IPS-18c (cell line): ENCODE measurements around the gene ADGRA1.
"Not testable (repeated sequence)": the region's sequence is repeated elsewhere in the genome, so short reads cannot be mapped to it uniquely, and the experiment has no call there.

Experiments
- H3K4me3 ChIP-seq: 2 replicates; pipeline ENCODE4 v1.7.0; 2013; ENCODE audit warnings: low read depth, mild to moderate bottlenecking, low read length, moderate library complexity; ENCODE audit not compliant: insufficient read depth
- H3K9me3 ChIP-seq: one replicate; pipeline ENCODE4 v1.6.1; 2013; ENCODE audit warnings: mild to moderate bottlenecking, low read length, moderate library complexity; ENCODE audit not compliant: control insufficient read depth, insufficient read depth

ADGRA1 gene

GRCh38 chr10:133128126-133129070 is 40.7 kb downstream of the ADGRA1 start:
- Histone ChIP-seq H3K4me3 (no peak overlapping the region), H3K9me3 (no peaks in the 10 kb centered on the region)

- Histone ChIP-seq H3K9me3 (no peaks in the 10 kb centered on the region), H3K4me3 (no peak overlapping the region)
These were observed 41.5 kb downstream of the ADGRA1 start for GRCh38 chr10:133129071-133129858.

- H3K4me3 ChIP-seq: no peak overlapping the region
These were observed 42.3 kb downstream of the ADGRA1 start for GRCh38 chr10:133129859-133130495.

GRCh38 chr10:133130602-133131001 is 42.9 kb downstream of the ADGRA1 start:
- H3K4me3 ChIP-seq: no peak overlapping the region
- H3K9me3 ChIP-seq: no peaks in the 10 kb centered on the region

More at GRCh38 chr10:133129859-133130495, 42.3 kb downstream of the ADGRA1 start:
- no peaks in the 10 kb centered on the region for H3K9me3 ChIP-seq

GRCh38 chr10:133131053-133131452 is 43.3 kb downstream of the ADGRA1 start:
- Histone ChIP-seq H3K9me3 (no peaks in the 10 kb centered on the region), H3K4me3 (no peak overlapping the region)

GRCh38 chr10:133131734-133132472 is 44.2 kb downstream of the ADGRA1 start:
- no peak overlapping the region for H3K4me3 ChIP-seq

GRCh38 chr10:133132473-133133291 is 45.0 kb downstream of the ADGRA1 start:
- Histone ChIP-seq H3K9me3 (no peaks in the 10 kb centered on the region), H3K4me3 (no peak overlapping the region)

More at GRCh38 chr10:133131734-133132472, 44.2 kb downstream of the ADGRA1 start:
- no peaks in the 10 kb centered on the region for H3K9me3 ChIP-seq

- H3K9me3 ChIP-seq: no peaks in the 10 kb centered on the region
- no peak overlapping the region for H3K4me3 ChIP-seq
These were observed 45.9 kb downstream of the ADGRA1 start for GRCh38 chr10:133133471-133134231.

GRCh38 chr10:133134411-133135115 is 46.8 kb downstream of the ADGRA1 start:
- H3K4me3 ChIP-seq: no peak overlapping the region

GRCh38 chr10:133135116-133135465 is 47.4 kb downstream of the ADGRA1 start:
- no peak overlapping the region for H3K4me3 ChIP-seq
- H3K9me3 ChIP-seq: no peaks in the 10 kb centered on the region

More at GRCh38 chr10:133134411-133135115, 46.8 kb downstream of the ADGRA1 start:
- H3K9me3 ChIP-seq: no peaks in the 10 kb centered on the region

- H3K4me3 ChIP-seq, H3K9me3 ChIP-seq: not testable (repeated sequence)
These were observed 49.9 kb downstream of the ADGRA1 start for GRCh38 chr10:133137486-133138145.

- no peak overlapping the region for H3K4me3 ChIP-seq
- no peaks in the 10 kb centered on the region for H3K9me3 ChIP-seq
These were observed 51.9 kb downstream of the ADGRA1 start for GRCh38 chr10:133139551-133140065.

GRCh38 chr10:133140417-133141143 is 52.9 kb downstream of the ADGRA1 start:
- H3K9me3 ChIP-seq: no peaks in the 10 kb centered on the region
- H3K4me3 ChIP-seq: no peak overlapping the region
